HG03139 (cell line): ENCODE measurements around the gene TCP11.

Source experiments
- ATAC-seq: cut with Tn5 transposase; IDR thresholded peaks from one replicate; pipeline ENCODE4 v1.9.1; 2021; ENCODE audit not compliant: unreplicated experiment

Gene TCP11

DNA sequence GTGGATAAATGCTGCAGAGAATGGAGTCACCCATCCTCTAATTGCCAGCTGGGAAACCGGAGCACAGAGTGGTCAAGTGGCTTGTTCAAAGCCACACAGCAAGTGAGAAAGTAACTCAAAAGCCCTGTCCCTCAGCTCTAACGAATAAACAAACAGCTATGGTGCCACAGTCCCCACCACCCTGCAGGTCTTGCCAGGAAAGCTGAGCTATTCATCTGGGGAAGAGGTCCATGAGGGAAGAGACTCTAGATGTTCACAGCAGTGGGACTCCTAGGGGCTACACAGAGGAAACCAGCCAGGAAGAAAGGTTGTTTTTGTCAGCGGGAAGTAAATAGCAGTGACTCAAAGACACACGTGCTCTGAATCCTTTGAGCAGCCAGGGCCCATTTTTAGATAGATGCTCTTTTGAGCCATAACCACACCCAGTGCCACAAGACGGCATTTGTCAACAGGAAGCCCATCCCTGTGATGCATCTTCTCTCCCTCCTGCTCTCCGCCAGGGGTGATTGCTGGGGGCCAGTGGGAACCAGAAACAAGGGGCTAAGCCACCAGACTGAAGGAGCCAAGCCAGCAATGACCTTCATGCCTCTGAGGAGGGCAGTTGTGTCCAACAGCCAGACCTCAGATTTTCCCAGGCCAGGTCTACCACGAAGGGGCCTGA lies 32.4 kb upstream of the TCP11 start:
- no peak for ATAC-seq

GRCh38 chr6:35173044-35173426 lies 31.9 kb upstream of the TCP11 start:
- no peak for ATAC-seq

- no peak for ATAC-seq
Observed at GRCh38 chr6:35170891-35171290, 29.8 kb upstream of the TCP11 start.

- no peak for ATAC-seq
Observed at GRCh38 chr6:35170166-35170565, 29.0 kb upstream of the TCP11 start.

DNA sequence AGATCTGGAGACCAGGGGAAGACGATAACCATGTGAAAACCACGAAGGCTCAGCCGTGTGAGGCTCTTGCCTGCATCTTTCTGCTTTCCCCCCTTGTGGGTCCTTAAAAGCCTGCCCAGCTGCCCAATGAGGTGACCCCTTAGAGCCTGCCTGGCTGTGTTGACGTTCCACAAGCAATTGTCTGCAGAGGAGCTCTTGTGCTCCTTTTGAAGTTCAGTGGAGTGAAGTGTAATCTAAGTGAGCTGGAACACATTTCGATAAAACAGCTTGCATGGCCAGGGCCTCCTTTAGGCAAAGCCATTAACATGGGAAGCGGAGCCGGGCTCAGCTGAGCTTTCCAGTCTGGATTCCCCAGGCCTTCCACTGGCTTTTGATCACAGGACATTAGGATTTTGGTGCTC lies 27.3 kb upstream of the TCP11 start:
- no peak for ATAC-seq

DNA sequence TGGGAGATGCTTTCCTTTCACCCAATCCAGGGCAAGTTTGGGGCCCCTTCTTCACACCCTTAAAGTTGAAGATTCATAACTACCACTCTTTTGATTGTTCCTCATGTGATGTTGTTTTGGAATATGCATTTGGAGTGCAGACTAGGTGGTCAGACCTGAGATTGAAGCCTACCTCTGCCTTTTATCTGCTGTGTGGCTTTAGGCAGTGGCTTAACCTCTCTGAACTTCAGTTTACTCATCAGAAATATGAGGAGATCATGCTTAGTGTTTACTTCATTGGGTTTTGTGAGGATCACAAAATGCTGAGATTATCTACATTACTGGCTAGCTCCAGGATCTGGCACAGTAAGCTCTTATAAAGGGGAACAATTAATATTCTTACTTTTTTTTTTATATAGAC lies 26.4 kb upstream of the TCP11 start:
- no peak for ATAC-seq

DNA sequence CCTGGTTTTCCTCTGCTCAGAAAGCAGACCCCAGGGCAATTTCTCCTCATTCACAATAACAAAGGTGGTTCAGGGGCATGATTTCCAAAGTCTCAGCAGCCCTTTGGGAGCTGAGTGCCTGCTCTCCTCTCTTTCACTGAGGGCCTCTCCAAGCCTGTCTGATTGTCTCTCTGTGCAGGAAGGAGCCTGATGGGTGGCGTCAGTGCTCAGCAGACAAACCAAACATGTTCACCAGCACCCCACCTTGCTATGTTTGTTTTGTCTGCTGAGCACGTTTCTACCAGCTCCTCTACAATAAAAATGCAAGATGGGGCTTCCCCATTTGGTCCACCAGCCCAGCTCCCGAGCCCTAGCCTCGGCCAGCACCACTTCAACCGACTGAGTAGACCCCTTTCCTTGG lies 25.4 kb upstream of the TCP11 start:
- no peak for ATAC-seq

GRCh38 chr6:35166116-35166515 lies 25.0 kb upstream of the TCP11 start:
- no peak for ATAC-seq

GRCh38 chr6:35165630-35166071 lies 24.5 kb upstream of the TCP11 start:
- ATAC-seq: no peak

DNA sequence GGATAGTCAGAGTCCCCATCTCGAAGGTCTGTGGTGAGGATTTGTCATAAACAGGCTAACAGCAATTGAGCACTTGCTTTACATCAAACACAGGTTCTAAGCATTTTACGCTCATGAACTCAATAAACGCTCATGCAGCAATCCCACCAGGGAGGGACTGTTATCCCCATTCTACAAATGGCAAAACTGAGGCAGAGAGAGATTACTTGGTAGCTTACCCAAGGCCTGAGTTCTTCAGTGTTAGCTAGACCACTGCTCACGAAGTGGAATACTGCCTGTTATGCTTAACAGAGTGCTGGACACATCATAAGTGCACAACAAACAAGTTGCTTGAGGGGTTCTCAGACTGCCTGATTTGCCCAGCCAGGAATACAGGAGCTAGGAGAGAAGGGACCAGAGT lies 23.7 kb upstream of the TCP11 start:
- no peak for ATAC-seq

DNA sequence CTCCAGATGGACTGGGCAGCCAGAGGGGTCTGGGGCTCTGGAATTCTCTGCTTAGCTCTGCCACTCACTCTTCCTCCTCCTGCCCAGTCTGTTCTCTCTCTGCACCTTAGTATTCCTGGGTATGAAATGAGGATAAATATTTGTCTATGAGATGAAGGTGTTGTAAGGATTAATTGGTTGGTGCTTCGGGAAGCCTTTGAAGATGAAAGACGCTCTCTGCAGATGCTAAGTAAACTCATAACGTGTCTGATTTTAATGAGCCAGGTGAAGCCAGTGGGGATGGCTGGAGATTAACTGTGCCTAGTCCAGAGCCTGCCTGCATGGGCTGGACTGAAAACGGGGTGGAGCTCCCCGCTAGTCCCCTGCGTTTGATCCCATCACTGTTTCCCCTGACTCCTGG lies 23.1 kb upstream of the TCP11 start:
- ATAC-seq: no peak

DNA sequence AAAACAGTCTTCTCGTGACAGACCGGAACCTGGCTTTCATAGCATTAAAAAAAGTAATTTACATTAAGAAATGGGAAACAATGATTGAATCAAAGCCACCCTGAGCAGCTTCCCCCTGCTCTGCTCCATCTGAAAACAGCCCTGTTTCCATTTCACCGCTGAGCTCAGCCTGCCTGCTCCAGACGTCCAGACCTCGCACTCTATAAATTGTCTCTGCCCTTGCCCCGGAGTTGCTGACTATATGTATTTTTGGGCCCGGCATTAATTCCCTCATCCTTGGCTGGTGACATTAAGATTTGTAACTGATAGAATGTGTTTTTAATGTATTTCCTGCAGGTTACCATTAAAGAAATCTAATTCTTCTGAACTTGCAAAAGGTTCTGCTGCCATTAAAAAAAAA lies 22.7 kb upstream of the TCP11 start:
- ATAC-seq: no peak

DNA sequence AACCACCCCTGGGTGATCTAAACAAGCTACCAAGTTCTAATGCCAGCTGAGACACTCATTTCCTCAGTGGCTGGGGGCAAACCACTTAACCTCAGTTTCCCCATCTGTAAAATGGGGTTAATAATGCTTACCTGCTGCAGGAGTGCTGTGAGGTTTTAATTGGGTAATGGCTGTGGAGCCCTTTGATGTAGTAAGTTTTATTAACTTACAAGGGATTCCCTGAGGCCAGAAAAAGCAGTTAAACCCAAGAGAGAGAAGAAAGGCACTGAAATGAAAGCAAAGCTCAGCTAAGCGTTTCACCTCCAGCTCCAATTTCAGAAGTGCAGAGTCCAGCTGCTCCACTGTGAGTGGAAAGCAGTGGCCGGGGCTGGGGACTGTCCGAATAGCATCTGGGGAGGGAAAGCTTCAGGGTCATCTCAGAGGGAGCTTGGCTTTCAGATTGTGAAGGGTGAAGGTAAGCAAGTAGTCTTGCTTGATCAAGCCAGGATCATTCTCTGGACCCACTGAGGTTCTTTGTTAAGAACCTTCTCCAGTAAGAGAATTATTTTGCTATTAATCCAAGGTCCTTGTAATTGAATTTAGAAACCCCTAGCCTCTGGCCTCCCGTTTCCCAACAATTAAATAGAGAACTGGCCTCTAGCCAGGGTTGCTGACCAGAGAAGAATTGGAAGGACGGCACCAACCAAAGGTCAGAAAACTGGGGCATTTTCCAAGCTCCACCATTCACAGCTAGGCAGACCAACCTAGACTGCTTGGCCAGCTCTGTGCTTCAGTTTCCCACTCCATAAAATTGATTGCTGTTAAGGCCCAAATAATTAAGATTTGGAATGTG lies 20.9 kb upstream of the TCP11 start:
- no peak for ATAC-seq

DNA sequence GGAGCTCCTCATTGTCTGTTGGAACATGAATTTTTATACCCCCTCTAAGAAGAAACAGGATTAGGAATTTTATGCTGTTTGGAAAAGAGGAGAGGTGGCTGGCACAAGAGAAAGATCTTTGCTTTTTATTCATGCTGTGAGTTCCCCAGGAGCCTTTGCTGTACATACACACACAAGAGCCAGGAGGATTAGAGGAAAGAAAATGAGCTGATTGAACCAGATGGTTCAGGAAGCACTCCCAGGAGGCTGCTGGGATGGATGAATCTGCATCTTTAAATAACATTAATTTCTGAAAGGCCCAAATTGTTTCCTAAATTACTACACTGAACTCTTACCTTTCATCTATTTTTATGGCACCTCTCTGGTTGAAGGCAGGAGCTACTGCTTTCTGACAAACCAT lies 20.1 kb upstream of the TCP11 start:
- no peak for ATAC-seq

DNA sequence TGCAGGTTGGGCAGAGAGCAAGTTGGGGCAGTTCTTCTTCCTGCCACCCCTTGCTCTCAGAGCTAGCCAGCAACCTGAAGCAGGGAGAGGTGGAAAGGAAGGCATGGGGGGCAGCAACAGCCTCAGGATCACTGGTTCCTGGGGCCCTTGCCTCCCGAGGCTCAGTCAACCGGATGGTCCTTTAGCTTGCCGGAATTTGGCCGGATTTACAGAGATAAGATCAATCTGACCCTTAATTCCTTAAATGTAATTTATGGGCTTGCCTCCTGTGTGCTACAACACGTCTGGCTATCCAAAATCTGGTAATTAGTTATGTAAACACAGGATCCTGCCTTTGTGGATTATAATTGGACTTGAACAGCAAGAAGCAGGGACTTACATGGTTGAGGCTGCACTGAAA lies 19.5 kb upstream of the TCP11 start:
- ATAC-seq: no peak

DNA sequence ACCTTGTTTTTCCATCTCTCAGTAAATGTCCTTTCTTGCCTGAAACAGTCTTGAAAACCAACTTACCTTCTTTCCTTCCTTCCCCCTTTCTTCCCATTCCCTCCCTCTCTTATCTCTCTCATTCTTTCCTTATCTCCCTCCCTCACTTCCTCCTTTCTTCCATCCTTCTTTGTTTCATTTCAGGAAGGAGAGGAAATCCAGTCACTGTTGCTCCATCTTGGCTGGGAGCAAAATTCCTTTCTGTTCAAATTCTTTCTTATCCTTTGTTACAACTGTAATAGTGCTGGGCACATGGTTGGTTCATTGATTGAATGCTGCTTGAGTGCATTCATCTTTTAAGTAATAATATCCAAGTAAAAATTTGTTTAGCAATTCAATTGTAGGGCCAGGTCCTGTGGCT lies 17.4 kb upstream of the TCP11 start:
- no peak for ATAC-seq

DNA sequence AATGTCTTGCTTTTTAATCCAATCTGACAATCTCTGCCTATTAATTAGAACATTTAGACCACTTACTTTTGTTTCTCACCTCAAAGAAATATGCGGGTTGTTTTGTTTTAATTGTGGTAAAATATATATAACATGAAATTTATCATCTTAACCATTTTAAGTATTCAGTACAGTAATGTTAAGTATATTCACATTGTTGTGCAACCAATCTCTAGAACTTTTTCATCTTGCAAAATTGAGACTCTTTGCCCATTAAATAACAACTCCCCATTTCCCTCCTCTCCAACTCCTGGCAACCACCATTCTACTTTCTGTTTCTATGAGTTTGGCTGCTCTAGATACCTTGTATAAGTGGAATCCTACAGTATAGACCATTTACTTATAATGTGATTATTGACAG lies 13.8 kb upstream of the TCP11 start:
- ATAC-seq: no peak

DNA sequence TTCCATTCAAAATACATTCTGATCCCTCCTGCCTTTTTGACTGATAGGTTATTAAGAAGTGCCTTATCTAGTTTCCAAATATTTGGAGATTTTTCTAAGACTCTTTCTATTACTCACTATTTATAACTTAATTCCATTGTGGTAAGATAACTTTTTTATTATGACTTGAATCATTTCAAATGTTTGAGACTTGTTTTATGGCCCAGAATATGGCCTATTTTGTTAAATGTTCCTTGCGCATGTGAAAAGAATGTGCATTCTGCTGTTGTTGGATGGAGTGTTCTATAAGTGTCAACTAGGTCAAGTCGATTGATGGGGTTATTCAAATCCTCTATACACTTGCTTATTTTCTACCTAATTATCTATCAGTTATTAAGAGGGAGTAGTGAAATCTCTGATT lies 13.1 kb upstream of the TCP11 start:
- no peak for ATAC-seq

DNA sequence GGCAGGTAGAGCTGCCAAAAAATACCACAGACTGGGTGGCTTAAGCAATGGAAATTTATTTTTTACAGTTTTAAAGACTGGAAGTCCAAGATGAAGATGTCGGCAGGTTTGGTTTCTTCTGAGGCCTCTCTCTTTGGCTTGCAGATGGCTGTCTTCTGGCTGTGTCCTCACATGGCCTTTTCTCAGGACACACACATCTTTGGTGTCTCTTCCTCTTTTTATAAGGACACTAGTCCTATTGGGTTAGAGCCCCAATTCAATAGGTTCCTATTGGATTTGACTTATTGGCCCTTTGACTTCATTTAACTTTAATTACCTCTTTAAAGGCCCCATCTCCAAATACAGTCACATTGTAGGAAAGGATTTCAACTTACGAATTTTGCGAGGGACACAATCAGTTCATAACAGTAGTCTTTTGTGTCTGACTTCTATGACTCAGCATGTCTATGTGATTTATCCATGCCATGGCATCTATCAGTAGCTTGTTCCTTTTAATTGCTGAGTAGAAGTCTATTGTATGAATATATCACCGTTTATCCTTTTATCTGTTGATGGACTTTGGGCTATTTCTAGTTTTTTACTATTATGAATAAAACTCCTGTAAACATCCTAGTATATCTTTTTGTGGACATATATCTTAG lies 11.0 kb upstream of the TCP11 start:
- no peak for ATAC-seq

DNA sequence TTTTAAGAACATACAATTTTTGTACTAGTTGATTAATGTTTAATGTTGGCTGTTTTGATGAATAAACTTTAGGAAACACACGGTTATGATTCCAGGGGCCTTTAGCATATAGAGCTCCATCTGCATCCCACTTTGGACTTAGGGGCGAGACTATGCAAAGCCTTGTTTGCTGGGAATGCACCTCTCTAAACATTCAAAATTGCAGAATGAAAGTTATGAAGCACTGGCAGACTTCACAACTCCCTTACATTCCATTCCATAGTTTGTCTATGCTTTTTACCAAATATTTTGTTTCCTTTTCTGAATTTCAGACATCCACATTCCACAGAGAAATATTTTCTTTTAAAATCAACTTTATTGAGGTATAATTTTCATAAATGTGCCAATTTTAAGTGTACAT lies 10.3 kb upstream of the TCP11 start:
- no peak for ATAC-seq

- no peak for ATAC-seq
Observed at GRCh38 chr6:35149891-35150566, 8.9 kb upstream of the TCP11 start.
